ENCODE data around the gene PKP2.

GRCh38 chr12:32864731-32865130, 31.8 kb downstream of the PKP2 start:
- TF ChIP-seq EZH2 (IDR thresholded peaks at IDR 0.05; ENCODE audit: borderline replicate concordance, low read length) = no peak
- TF ChIP-seq CTCF (IDR thresholded peaks at IDR 0.05; ENCODE audit: low read length) = no peak
